ENCODE results near the gene GPC6.
"Not testable (repeated sequence)": the region's sequence is repeated elsewhere in the genome, so short reads cannot be mapped to it uniquely, and the experiment has no call there.

Gene GPC6

GRCh38 chr13:93425411-93425810 is 198.8 kb downstream of the GPC6 start:
- DNase-seq (ENCODE audit: low read depth in 2 of 2) = no peak

- no peak for DNase-seq (ENCODE audit: low read depth in 2 of 2)
These were observed 203.8 kb downstream of the GPC6 start for GRCh38 chr13:93430381-93430780.

- no peak for DNase-seq (ENCODE audit: low read depth in 2 of 2)
These were observed 209.0 kb downstream of the GPC6 start for GRCh38 chr13:93435651-93436050.

- DNase-seq (ENCODE audit: low read depth in 2 of 2) = no peak
These were observed 210.5 kb downstream of the GPC6 start for GRCh38 chr13:93437081-93437480.

- DNase-seq (ENCODE audit: low read depth in 2 of 2) = no peak
These were observed 219.6 kb downstream of the GPC6 start for GRCh38 chr13:93446238-93446637.

- DNase-seq (ENCODE audit: low read depth in 2 of 2) = no peak
These were observed 223.6 kb downstream of the GPC6 start for GRCh38 chr13:93450191-93450621.

- no peak for DNase-seq (ENCODE audit: low read depth in 2 of 2)
These were observed 224.2 kb downstream of the GPC6 start for GRCh38 chr13:93450761-93451160.

- DNase-seq (ENCODE audit: low read depth in 2 of 2) = not testable (repeated sequence)
These were observed 228.1 kb downstream of the GPC6 start for GRCh38 chr13:93454676-93455235.

GRCh38 chr13:93455861-93456260 is 229.3 kb downstream of the GPC6 start:
- no peak for DNase-seq (ENCODE audit: low read depth in 2 of 2)

GRCh38 chr13:93460005-93460404 is 233.4 kb downstream of the GPC6 start:
- DNase-seq (ENCODE audit: low read depth in 2 of 2) = no peak

- DNase-seq (ENCODE audit: low read depth in 2 of 2) = no peak
These were observed 235.5 kb downstream of the GPC6 start for GRCh38 chr13:93462151-93462550.

GRCh38 chr13:93466502-93467036 is 240.0 kb downstream of the GPC6 start:
- no peak for DNase-seq (ENCODE audit: low read depth in 2 of 2)

GRCh38 chr13:93467175-93467574 is 240.6 kb downstream of the GPC6 start:
- DNase-seq (ENCODE audit: low read depth in 2 of 2) = no peak

GRCh38 chr13:93468433-93468832 is 241.8 kb downstream of the GPC6 start:
- no peak for DNase-seq (ENCODE audit: low read depth in 2 of 2)

- no peak for DNase-seq (ENCODE audit: low read depth in 2 of 2)
These were observed 245.7 kb downstream of the GPC6 start for GRCh38 chr13:93472296-93472695.

- DNase-seq (ENCODE audit: low read depth in 2 of 2) = no peak
These were observed 246.2 kb downstream of the GPC6 start for GRCh38 chr13:93472814-93473296.

GRCh38 chr13:93473441-93474270 is 247.0 kb downstream of the GPC6 start:
- DNase-seq (ENCODE audit: low read depth in 2 of 2) = no peak

GRCh38 chr13:93476175-93476574 is 249.6 kb downstream of the GPC6 start:
- no peak for DNase-seq (ENCODE audit: low read depth in 2 of 2)

- no peak for DNase-seq (ENCODE audit: low read depth in 2 of 2)
These were observed 250.6 kb downstream of the GPC6 start for GRCh38 chr13:93477238-93477637.

GRCh38 chr13:93480553-93481106 is 254.0 kb downstream of the GPC6 start:
- no peak for DNase-seq (ENCODE audit: low read depth in 2 of 2)

- not testable (repeated sequence) for DNase-seq (ENCODE audit: low read depth in 2 of 2)
These were observed 269.5 kb downstream of the GPC6 start for GRCh38 chr13:93496117-93496516.

GRCh38 chr13:93496985-93497673 is 270.5 kb downstream of the GPC6 start:
- DNase-seq (ENCODE audit: low read depth in 2 of 2) = no peak
